GM04503 (cell line): Measurements from ENCODE around the gene ZBTB7B.

Source experiments
- DNase-seq: peaks from one replicate; pipeline ENCODE4 v3.0.0-alpha.2; 2012; ENCODE audit warnings: low read depth

The ZBTB7B gene

GRCh38 chr1:155017041-155017945, 14.7 kb downstream of the ZBTB7B start:
- no peak for DNase-seq

DNA sequence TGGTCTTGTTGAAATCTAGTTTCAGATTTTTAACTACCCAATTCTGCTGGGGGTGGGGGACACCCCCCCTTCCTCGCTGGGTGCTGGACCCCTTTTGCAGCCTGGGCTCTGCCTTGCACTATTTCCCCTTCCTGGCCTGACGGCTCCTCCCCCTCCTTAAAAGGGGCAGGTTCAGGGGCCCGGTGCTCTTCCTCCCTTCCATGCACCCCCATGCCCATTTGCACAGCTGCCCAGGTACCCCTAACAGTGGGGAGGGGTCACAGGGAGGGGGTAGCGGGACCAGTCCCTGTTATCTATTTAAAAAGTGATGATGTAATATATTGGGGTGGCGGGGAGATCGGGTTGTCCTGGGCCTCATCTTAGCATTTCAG, 15.3 kb downstream of the ZBTB7B start:
- no peak for DNase-seq

DNA sequence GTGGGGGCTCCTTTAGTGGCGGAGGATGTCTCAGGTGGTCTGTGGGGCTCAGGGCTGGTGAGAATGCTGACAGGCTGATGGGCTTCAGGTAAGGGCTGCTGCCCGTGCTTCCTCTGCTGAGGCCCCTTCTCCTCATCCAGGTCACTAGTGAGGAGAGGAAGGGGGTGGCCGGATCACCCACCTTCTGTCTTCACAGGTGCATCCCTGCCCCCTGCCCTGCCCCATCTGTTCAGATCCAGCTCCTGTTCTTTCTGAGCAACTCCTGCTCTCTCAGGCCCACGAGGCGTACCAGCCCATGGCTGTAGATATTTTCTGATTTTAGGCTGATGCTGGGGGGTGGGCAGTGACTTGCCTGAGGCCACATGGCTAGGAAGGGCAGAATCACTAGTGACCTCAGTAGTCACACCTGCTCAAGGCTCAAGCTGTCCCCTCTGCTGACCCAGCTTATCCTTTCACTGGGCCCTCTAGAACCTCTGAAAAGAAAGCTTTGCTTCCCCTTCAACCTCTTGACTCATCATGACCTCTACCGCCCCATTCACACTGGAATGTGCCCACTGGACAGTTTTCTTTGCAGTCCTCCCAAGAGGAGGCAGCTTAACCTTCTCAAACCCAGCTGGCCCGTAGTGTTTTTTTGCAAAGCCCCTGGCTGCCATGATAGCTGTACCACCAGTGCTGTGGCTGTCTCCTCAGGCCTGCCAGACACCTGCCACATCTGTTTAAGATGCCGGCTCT, 16.2 kb downstream of the ZBTB7B start:
- DNase-seq: no peak

GRCh38 chr1:155019377-155020245, 17.0 kb downstream of the ZBTB7B start:
- no peak for DNase-seq

DNA sequence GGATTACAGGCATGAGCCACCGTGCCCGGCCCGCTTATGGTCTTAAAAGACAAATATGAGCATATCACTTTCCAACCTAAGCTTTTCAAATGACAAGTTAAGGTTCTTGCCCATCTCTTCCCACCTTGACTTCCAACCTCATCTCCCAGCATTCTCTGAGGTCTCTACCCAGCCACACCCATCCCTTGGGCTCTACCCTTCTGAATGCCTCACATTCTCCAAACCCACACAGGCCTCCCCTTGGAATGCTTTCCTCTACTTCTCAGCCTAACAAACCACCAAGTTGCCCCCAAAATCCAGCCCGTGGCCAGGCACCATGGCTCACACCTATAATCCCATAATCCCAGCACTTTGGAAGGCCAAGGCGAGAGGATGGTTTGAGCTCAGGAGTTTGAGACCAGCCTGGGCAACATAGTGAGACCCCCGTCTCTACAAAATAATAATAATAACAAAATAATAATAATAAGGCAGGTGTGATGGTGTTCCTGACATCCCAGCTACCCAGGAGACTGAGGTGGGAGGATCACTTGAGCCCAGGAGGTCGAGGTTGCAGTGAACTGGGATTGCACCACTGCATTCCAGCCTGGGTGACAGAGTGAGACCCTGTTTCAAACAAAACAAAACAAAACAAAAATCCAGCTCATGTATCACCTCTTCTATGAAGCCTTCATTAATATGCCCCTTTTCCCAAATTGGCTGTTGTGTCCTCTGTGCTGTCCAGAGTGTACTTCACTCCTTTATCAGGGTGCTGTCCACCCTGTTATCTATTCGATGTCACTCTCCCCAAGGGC, 19.7 kb downstream of the ZBTB7B start:
- DNase-seq: no peak

DNA sequence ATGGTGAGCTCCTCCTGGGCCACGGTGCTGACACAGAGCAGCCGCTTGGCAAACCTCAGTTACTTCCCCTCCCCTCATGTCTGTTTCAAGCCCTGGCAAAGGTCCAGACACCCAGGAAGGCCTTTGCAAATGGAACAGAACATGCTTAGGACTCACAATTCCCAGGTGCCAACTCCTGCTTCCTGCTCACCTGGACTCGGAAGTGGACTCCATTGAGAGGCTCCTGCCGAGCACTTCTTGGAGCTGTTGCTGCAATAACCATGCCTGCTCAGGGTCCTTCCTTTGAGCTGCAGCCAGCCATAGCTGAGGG, 20.3 kb downstream of the ZBTB7B start:
- no peak for DNase-seq

DNA sequence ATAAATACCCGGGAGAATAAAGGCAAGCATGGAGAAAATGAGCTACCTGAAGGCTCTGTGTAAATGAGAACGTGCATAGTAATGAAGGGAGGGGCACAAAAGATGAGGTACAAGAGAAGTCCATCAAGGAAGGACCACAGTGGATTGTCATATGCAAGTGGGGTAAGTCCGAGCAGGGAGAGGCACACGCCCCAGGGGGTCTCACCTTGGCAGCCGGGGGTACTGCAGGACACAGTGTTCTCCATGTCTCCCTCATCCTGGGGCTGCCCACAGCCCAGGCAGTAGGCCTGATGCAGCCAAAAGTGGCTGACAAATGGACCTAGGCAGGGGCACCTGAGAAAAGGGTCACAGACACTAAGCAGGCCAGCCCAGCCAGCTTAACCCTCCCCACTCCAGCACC, 21.0 kb downstream of the ZBTB7B start:
- no peak for DNase-seq

- no peak for DNase-seq
These were observed 21.7 kb downstream of the ZBTB7B start for GRCh38 chr1:155024315-155024714.

- DNase-seq: no peak
These were observed 23.6 kb downstream of the ZBTB7B start for GRCh38 chr1:155026154-155026553.

- DNase-seq: no peak
These were observed 24.0 kb downstream of the ZBTB7B start for GRCh38 chr1:155026588-155026987.

- DNase-seq: no peak
These were observed 27.1 kb downstream of the ZBTB7B start for GRCh38 chr1:155029513-155030242.

DNA sequence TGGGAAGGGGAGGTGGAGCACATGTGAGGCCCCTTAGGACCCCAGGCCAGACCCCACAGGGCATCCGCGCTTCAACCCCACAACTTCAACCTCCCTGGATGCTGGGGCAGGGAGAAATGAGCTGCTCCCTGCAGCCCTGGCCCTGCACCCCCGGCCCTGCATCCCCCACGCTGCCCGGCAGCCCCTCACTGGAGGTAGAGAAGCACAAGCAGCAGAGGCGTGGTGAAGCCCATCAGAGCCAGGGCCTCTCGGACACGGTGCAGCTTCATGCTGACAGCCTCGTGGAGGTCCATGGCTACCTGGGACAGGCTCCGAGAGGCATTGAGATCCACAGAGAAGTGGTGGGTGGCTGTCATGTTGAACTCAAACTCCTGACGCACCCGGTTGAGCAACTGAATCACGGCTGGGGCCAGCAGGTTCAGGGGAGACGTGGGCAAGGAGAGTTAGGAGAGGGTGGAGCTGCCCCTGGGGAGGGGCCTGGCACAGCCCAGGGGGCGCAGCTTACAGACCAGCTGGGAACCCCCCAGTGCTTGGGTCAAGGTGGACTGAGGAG, 27.7 kb downstream of the ZBTB7B start:
- DNase-seq: no peak

DNA sequence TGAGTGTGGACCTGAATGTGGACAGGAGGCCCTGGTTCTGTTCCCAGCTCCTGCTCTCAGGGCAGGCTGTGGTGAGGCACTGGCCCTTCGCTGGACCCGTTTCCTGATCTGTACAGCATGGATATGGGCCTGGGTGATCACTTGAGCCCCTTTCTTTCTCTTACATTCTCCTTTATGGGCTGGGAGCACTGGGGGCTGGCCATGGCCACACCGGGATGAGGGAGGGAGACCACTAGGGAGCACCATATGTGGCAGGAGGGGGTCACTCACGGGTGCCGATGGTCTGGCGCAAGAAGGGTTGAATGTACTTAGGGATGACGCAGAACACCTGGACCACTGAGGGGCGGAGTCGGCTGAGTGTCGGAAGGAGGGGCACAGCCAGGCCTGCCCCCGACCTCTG, 28.3 kb downstream of the ZBTB7B start:
- no peak for DNase-seq

- DNase-seq: no peak
These were observed 30.3 kb downstream of the ZBTB7B start for GRCh38 chr1:155032886-155033285.

- no peak for DNase-seq
These were observed 30.9 kb downstream of the ZBTB7B start, which contains the start of the genes DCST1 and DCST2 for GRCh38 chr1:155033524-155033923. Gene DCST1 (plus strand): TSS chr1:155033824. CDS start chr1:155034037, 213 bp downstream. Gene DCST2 (minus strand): TSS chr1:155033781. CDS start chr1:155033701, 80 bp downstream.

DNA sequence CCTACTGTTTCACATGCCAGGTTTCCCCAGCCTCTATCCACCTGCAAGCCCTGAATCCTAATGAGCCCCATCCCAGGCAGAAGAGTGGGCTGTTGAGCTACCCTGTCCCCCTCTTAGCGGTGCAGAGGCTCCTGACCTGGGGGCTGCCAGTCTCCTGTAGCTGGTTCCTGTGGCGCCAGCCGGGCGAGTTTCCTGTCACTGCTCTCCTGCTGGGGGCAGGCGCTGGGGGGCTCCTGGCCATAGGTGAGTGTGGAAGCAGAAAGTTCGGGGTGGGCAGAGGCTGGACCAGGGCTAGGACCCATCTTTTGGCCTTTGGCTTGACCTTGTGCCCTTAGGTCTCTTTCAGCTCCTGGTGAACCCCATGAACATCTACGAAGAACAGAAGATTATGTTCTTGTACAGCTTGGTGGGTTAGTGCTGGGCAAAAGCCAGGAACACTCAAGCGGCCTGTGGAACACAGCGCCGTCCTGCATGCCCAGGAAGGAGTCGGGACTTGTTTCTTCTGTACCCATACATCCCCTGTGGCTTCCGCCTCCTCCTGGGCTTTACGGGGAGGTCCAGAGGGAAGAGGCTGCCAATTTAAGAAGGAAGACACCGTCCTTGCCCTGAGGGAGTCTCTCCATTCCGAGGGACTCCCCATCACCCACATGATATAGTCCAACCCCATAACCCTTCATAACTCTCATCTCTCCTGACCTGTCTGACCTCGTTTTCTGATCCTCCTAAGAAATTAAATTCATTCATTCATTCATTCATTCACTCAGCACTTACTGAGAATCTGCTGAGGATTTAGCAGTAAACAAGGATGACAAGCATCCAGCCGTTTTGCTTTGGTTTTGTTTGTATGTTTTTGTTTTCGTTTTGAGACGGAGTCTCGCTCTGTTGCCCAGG, 32.0 kb downstream of the ZBTB7B start:
- DNase-seq: no peak

DNA sequence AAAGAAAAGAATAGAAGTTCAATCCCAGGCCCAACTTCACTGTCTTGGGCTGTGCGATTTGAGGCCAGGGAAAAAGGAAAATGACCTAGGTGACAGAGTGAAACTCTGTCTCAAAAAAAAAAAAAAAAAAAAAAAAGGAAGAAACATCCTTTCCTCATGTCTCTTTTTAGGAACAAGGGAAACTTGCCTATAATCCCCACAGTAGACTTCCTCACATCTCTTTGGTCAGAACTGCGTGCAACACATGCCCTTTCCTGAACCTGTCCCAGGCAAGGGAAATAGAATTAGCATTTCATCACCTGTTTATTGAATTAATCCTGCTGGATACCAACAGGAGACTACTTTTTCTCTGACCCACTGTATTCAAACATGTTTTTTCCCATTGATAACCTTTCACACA, 33.3 kb downstream of the ZBTB7B start:
- DNase-seq: no peak

DNA sequence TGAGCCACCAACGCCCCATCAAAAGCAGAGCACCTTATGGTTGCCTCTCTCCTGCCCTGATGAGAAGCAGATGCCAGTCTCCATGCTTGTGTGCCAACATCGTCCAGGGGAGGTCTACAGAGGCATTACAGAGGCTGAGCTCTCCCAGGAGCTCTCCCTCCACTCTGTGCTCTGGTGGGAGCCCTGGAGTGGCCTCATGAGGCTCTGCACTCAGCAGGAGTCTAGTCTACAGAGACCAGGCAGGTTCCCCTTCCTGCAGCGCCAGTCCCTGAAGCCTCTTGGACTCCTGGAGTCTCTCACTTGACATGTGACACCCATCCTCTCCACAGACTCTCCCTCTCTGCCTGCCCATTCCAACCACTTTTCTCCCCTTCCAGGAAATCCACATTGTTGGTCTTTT, 34.4 kb downstream of the ZBTB7B start:
- no peak for DNase-seq

GRCh38 chr1:155037851-155038441, 35.3 kb downstream of the ZBTB7B start:
- DNase-seq: no peak
